Stimulated activated CD8-positive, alpha-beta memory T cell treated with anti-CD3 and anti-CD28 coated beads, Interleukin-4, amount 100 ng/mL, for 1 hour (primary cell): Measurements from ENCODE around the gene FBXO28.
"Not testable (repeated sequence)": the region's sequence is repeated elsewhere in the genome, so short reads cannot be mapped to it uniquely, and the experiment has no call there.

Experiments
- DNase-seq, 2 donors: peaks; one replicate each; pipeline ENCODE4 v3.0.0-alpha.2; 2020; ENCODE audit warnings: low read depth in 2 of 2, low spot score in 1 of 2

FBXO28 gene

GRCh38 chr1:224183591-224184312 lies 69.8 kb downstream of the FBXO28 start:
- peak in 1 of 2 donors; percentile 27 for DNase-seq

GRCh38 chr1:224185208-224185607 lies 71.3 kb downstream of the FBXO28 start:
- no peak for DNase-seq

- no peak for DNase-seq
These were observed 74.4 kb downstream of the FBXO28 start for GRCh38 chr1:224188286-224188685.

GRCh38 chr1:224189561-224189960 lies 75.7 kb downstream of the FBXO28 start:
- DNase-seq = no peak

- no peak for DNase-seq
These were observed 78.3 kb downstream of the FBXO28 start for GRCh38 chr1:224192082-224192788.

GRCh38 chr1:224193319-224193966 lies 79.5 kb downstream of the FBXO28 start:
- DNase-seq = no peak

GRCh38 chr1:224196813-224197600 lies 83.1 kb downstream of the FBXO28 start:
- DNase-seq = no peak

- no peak for DNase-seq
These were observed 84.7 kb downstream of the FBXO28 start for GRCh38 chr1:224198572-224198971.

GRCh38 chr1:224199679-224200078 lies 85.8 kb downstream of the FBXO28 start:
- DNase-seq = no peak

- no peak for DNase-seq
These were observed 87.5 kb downstream of the FBXO28 start for GRCh38 chr1:224201383-224201782.

- no peak for DNase-seq
These were observed 87.9 kb downstream of the FBXO28 start for GRCh38 chr1:224201853-224202252.

GRCh38 chr1:224203243-224204016 lies 89.5 kb downstream of the FBXO28 start:
- no peak for DNase-seq

GRCh38 chr1:224205438-224205840 lies 91.5 kb downstream of the FBXO28 start:
- DNase-seq = no peak

- DNase-seq = not testable (repeated sequence)
These were observed 92.1 kb downstream of the FBXO28 start for GRCh38 chr1:224205931-224206538.

GRCh38 chr1:224211206-224211962 lies 97.5 kb downstream of the FBXO28 start:
- DNase-seq = no peak
